ENCODE data around the gene TMEM200C.

DNA sequence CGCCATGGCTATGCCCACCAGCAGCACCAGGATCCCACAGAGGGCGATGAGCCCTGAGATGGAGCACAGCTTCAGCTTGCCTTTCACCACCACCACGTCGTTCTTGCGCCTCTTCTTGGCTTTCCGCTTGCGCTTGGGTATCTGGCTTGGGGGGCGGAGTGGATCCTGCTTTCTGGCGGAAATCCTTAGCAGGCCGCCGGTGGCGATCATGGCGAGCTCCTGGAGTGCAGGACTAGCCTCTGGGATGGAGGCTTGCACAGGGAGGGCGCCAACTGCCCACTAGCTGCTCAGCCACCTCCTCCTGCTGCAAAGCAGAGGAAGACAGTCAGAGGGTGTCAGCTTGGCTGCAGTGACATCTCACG, 3.5 kb downstream of the TMEM200C start:
- TF ChIP-seq, protein P1, sequence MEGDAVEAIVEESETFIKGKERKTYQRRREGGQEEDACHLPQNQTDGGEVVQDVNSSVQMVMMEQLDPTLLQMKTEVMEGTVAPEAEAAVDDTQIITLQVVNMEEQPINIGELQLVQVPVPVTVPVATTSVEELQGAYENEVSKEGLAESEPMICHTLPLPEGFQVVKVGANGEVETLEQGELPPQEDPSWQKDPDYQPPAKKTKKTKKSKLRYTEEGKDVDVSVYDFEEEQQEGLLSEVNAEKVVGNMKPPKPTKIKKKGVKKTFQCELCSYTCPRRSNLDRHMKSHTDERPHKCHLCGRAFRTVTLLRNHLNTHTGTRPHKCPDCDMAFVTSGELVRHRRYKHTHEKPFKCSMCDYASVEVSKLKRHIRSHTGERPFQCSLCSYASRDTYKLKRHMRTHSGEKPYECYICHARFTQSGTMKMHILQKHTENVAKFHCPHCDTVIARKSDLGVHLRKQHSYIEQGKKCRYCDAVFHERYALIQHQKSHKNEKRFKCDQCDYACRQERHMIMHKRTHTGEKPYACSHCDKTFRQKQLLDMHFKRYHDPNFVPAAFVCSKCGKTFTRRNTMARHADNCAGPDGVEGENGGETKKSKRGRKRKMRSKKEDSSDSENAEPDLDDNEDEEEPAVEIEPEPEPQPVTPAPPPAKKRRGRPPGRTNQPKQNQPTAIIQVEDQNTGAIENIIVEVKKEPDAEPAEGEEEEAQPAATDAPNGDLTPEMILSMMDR (IDR thresholded peaks at IDR 0.05), result no peak
- no peak for TF ChIP-seq EP300 (IDR thresholded peaks at IDR 0.05)
- no peak for TF ChIP-seq POLR2A (IDR thresholded peaks at IDR 0.05)
